Fibroblast of upper back skin (primary cell): ENCODE measurements around the gene PLP1.
A peak's percentile ranks its signal among the peaks of the same experiment; 100 is the strongest.
"Not testable (repeated sequence)": the region's sequence is repeated elsewhere in the genome, so short reads cannot be mapped to it uniquely, and the experiment has no call there.

Experiments used
- DNase-seq: peaks from one replicate; pipeline ENCODE4 v3.0.0-alpha.2; 2013

The PLP1 gene, protein sequence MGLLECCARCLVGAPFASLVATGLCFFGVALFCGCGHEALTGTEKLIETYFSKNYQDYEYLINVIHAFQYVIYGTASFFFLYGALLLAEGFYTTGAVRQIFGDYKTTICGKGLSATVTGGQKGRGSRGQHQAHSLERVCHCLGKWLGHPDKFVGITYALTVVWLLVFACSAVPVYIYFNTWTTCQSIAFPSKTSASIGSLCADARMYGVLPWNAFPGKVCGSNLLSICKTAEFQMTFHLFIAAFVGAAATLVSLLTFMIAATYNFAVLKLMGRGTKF

DNA sequence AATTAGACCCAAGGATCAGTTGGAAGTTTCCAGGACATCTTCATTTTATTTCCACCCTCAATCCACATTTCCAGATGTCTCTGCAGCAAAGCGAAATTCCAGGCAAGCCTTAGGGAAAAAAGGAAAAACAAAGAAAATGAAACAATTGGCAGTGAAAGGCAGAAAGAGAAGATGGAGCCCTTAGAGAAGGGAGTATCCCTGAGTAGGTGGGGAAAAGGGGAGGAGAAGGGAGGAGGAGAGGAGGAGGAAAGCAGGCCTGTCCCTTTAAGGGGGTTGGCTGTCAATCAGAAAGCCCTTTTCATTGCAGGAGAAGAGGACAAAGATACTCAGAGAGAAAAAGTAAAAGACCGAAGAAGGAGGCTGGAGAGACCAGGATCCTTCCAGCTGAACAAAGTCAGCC, at the start of gene PLP1:
TSS of gene PLP1 (plus strand) at position 295 of the 400 bp plus-strand sequence. CDS start 156 bp downstream, outside the sequence.
- DNase-seq, result no peak

GRCh38 chrX:103727115-103727514, 49.5 kb upstream of the PLP1 start:
- DNase-seq, result no peak

DNA sequence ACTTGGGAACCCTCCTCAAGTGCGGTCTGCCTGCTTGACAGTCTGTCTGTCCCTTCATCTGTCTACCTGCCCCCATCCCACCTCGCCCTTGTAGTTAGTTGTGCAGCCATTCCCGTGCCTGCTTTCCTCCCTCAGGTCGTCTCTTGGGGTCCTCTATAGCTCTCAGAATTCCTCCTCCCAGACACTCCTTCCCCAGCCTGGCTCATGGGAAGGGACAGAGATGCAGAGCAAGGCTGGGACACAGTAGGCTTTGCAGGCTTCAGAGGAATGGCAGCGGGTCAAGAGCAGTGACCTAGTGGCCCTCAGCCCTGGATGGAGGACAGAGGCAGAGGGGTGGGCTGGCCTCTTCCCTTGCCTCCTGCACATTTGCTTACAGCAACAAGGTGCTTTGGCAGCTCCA, 47.6 kb upstream of the PLP1 start:
- DNase-seq, result no peak

GRCh38 chrX:103730147-103730795, 46.4 kb upstream of the PLP1 start:
- DNase-seq, result peak; percentile 12

- DNase-seq, result peak; percentile 81
Measured at GRCh38 chrX:103730796-103731493, 45.7 kb upstream of the PLP1 start.

DNA sequence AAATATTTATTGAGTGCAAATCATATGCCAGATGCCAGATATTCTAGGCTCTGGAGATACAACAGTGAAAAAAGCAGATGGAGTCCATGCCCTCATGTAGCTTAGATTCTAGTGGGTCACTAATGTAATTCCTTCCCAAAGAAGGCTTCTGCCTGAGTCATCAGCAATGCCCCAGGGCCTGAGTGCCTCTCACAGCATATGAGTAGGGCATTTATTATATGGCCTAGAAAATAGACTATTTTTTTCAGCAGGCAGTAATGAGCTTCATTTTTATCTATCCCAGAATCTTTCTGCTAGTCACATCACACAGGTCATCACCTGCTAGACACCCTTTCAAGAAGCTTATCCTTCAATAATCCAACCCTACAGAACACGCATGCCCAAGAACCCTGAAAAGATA, 43.6 kb upstream of the PLP1 start:
- DNase-seq, result peak; percentile 3

DNA sequence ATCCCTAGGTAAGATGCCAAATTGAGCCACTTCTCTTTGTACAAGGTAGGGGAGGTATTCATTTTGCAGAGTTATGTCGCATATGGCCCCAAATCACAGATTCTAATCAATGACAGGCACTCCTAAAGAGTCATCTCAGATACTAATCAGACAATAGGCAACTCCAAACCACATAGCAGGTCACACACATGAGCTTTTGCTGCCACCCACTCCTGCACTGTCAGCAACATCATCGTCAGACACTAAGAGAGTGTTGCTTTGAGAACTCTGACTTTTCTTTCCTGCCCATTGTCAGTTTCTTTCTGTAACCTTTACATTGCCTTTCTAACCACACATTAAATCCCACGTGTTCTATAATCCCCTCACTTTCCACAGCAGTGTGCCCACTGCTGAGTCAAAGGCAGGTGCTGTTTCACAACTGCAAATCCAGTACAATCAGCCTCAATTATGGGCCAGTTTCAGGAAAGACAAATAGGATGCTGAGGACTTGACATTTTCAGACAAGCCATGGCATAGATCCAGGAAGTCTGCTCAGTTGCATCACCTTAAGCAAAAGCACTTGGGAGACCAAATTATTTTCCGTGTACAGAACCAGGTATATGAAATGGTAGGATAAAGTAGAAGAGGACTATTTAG, 42.4 kb upstream of the PLP1 start:
- DNase-seq, result peak; percentile 22

DNA sequence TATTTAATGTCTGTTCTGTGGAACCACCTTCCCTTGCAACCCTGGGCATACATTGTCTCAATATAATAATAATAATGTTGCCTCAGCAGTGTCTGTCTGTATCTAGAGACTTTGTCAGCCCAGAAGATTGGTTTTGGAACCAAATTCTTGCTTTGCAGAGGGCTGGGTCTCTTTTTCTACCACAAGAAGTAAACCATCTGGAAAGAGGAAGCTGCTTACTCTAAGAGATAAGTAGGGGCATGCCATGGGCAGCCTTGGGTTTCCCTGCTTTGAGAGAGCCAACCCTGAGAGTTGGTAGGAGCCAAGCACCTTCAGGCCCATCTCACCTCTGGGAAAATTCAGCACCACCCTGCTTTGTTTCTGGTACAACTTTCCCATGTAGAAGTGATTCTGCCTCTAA, 38.9 kb upstream of the PLP1 start:
- no peak for DNase-seq

DNA sequence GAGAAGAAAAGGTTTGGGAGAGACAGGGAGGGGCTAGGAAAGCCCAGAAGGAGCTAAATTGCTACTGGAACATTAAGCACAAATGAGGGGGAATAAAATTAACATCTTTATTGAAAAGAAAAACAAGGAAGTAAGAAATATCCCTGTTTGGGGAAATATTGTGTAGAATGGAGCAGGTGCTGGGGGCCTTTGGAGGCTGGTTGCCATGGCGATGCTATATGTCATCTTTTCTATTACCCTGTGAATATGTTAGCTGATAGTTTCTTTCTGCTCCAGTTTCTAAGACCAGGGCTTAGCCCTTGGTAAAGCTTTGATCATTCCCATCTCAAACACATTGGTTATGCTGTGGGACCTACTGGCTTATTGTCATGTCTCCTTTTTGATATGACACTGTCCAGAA, 37.2 kb upstream of the PLP1 start:
- no peak for DNase-seq

DNA sequence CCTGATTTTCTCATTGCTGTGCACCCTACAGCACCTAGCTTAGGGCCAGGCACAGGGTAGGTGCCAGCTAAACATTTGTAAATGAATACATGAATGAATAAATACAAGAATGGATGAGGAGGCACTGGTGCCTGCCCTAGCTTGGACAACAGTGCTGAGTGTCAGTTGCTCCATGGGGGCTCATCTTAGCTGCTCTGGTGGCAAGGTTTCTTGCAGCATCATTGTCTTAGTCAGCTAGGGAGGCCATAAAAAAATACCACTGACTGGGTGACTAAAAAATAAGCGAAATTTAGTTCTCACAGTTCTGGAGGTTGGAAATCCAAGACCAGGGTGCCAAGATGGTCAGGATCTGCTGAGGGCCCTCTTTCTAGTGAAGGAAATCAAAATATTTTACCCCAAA, 34.8 kb upstream of the PLP1 start:
- no peak for DNase-seq

DNA sequence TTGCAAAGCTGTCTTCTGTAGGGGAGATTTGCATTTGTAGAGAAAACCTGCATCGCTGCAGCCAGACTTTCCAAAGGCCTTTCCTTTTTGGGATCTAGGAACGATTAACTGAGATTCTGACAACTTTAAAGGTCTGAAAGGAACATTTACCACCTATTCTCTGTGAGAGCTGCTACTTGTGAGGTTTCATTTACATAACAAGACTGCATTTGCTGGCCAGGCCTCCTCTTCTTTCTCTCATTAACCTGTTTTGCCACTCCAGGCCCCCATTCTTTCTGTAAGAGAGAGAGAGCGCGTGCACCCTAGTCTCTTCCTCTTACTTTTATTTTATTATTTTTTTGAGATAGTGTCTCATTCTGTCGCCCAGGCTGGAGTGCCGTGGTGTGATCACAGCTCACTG, 34.3 kb upstream of the PLP1 start:
- no peak for DNase-seq

DNA sequence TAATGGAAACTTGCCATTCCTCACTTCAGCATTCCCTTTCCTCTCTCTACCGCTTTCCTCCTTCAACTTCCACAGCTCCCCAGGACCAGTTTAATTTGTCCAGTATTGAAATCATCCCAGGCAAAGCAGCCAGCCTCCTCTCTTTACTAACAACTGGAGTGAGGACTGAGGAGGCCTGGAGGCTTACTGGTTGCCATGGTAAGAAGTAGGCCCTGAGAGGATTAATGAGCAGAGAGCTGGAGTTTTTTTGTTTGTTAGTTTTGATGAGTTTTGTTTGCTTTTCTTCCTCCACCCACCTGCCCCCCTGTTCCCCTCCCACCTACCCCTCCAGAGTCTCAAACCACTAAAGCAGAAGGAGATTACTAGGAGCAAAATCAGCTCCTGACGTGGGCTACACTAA, 29.5 kb upstream of the PLP1 start:
- no peak for DNase-seq

GRCh38 chrX:103754401-103754800, 22.2 kb upstream of the PLP1 start:
- no peak for DNase-seq

DNA sequence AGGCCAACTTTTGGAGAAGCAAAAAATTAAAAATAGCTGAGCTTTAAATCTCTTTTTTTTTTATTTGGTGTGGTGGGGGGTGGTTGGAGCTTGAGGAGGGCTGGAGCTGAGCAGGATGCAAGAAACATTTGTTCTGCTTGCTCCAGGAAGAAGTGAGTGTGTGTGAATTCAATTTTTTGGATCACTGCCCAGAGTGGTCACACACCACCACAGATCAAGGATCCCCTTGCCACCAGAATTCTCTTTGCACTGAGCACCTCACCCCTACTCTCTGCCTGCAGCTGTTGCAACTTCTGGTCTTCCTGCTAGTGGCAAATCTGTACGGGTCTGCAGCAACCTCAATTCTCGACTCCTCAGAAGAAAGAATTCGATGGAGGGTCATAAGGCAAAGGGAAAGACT, 19.9 kb upstream of the PLP1 start:
- DNase-seq, result peak; percentile 7

DNA sequence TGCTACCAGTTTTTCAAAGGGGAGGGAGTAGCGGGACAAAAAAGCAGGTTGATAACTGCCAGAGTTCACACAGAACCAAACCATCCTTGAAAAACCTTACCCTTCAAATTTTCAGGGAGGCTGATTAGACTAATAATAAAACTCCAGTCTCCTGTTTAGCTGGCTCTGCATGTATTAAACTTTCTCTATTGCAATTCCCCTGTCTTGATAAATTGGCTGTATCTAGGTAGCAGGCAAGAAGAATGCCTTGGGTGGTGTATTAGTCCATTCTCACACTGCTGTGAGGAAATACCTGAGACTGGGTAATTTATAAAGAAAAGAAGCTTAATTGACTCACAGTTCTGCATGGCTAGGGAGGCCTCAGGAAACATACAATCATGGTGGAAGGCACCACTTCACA, 18.1 kb upstream of the PLP1 start:
- DNase-seq, result no peak

GRCh38 chrX:103763541-103763940, 13.1 kb upstream of the PLP1 start:
- not testable (repeated sequence) for DNase-seq

DNA sequence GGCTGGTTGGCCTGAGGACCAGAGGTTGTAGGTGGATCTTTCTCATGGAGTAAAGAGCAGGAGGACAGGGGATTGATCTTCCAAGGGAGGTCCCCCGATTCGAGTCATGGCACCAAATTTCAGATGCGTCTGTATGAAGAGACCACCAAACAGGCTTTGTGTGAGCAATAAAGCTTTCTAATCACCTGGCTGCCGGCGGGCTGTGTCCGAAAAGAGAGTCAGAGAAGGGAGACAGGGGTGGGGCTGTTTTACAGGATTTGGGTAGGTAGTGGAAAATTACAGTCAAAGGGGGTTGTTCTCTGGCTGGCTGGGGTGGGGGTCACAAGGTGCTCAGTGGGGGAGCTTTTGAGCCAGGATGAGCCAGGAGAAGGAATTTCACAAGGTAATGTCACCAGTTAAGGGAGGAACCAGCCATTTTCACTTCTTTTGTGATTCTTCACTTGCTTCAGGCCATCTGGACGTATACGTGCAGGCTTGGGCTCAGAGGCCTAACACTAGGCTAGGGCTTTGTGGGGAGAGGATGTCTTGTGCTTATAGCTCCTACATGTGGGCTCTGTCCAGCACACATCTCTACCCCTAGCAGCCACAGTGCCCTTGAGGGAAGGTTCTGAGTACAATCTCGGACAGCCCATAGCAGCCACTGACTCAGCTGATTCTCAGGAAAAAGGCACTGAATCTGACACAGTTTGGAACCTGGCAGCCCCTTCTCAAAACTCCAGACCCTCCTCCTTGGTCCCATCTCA, 9.7 kb upstream of the PLP1 start:
- DNase-seq, result not testable (repeated sequence)

DNA sequence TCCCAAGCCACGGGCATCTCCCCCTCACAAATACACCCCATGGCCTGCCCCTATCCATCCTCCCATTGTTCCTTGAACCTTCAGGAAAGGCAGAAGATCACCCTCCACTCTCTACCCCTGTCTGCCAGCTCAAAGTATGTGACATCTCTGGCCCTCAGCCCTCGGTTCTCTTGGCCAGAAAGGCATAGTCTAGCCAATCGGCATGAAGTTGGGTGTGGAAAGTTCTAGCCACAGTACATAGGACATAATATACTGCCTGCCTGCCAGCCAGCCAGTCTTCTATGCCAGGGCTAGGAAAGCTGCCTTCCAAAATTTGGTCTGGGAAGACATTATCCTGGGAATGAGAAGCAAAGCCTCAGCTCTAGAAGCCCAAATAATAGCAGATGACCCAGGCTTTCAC, 3.2 kb upstream of the PLP1 start:
- no peak for DNase-seq

GRCh38 chrX:103774070-103774642, 2.5 kb upstream of the PLP1 start:
- peak; percentile 46 for DNase-seq

DNA sequence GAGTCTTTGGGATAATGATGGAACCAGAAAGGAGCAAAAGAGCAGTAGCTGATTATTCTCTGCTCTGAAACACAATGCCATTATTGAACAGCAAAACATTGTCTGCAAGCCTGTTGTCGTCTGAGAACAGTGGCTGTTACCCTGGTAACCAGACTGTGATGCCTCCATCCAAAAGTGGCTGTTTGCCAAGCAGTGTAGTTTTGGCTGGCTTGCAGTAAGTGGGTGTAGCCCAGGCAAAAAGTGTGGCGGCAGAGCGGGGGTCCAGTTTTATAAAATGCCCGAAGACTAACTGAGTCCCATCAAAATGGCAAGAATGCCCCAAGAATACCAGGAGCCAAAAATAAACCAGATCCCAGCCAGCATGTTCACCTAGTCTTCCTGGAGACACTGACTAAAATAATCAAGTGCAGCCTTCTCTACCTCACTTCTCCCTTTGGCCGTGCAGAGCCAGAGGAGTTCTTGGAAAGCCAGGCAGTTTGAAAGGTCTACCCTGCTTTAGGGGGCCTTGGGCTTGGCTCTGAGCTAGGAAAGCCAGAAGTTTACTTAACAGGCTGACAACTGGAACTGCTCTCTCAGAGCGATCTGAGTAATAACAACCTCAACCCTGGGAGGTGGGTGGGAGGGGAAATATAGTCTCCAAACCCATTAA, 2.6 kb downstream of the PLP1 start:
- no peak for DNase-seq

- DNase-seq, result no peak
Measured at GRCh38 chrX:103780336-103781061, 3.9 kb downstream of the PLP1 start.
